Uterus (tissue), 4 donors: ENCODE data around the gene SPTLC2. TPM values are rescaled to one million over a fixed set of nuclear protein-coding genes. Genes with fewer than 3 reads are reported as not detected.
"Not testable (repeated sequence)": the region's sequence is repeated elsewhere in the genome, so short reads cannot be mapped to it uniquely, and the experiment has no call there.

Experiments used
- DNase-seq, 2 donors: peaks; one replicate each; pipeline ENCODE4 v3.0.0-alpha.2; 2019 to 2020
- H3K27ac ChIP-seq, 2 donors: fragments of 200-600 bp; sonication (generic); 1 replicate in 1 of 2; 2 replicates in 1 of 2; pipeline ENCODE4 v1.5.1; 2016 to 2018
- H3K27me3 ChIP-seq, 2 donors: fragments of 200-600 bp; sonication (generic); one replicate each; pipeline ENCODE4 v1.5.1; 2018 to 2019; ENCODE audit warnings: control low read depth in 1 of 2
- H3K36me3 ChIP-seq, 2 donors: fragments of 200-600 bp; sonication (generic); one replicate each; pipeline ENCODE4 v1.5.1; 2019; ENCODE audit warnings: control low read depth in 1 of 2
- H3K4me1 ChIP-seq, 2 donors: fragments of 200-600 bp; sonication (generic); one replicate each; pipeline ENCODE4 v1.5.1; 2018 to 2019; ENCODE audit warnings: control low read depth in 1 of 2
- H3K4me3 ChIP-seq, 2 donors: fragments of 200-600 bp; sonication (generic); 1 replicate in 1 of 2; 2 replicates in 1 of 2; pipeline ENCODE4 v1.5.1; 2018 to 2019; ENCODE audit warnings: mild to moderate bottlenecking in 1 of 2
- H3K9me3 ChIP-seq, 2 donors: fragments of 200-600 bp; sonication (generic); one replicate each; pipeline ENCODE4 v1.5.1; 2019; ENCODE audit warnings: control low read depth in 1 of 2
- POLR2A ChIP-seq, 2 donors: fragments of 450-650 bp; IDR thresholded peaks; one replicate each; pipeline ENCODE4 v1.6.1; 2016; ENCODE audit warnings: antibody characterized with exemption in 2 of 2, mild to moderate bottlenecking in 1 of 2, moderate library complexity in 1 of 2
- intact Hi-C: fragments of 100-400 bp; cut with DNase I; formaldehyde crosslinking; loops from one replicate; pipeline ENCODE4 v1.15.1; 2023; ENCODE audit warnings: low total_unique reads
- total RNA-seq, 4 donors: library from RNA; depleted of rRNA in 3 of 4; stranded (reverse); fragments of >200 nt in 3 of 4; gene quantifications; one replicate each; pipeline versions ENCODE4 v1.1.0 to v1.2.4, GENCODE V29; 2014 to 2023
- TF ChIP-seq, protein P1 (sequence below), 4 experiments: fragments of 200-600 bp in 2 of 4; fragments of 450-650 bp in 2 of 4; sonication (generic) in 2 of 4; IDR thresholded peaks; one replicate each; pipeline ENCODE4 v1.5.1; 2016 to 2019; ENCODE audit warnings: antibody characterized with exemption in 4 of 4, mild to moderate bottlenecking in 2 of 4, moderate library complexity in 1 of 4
- donor health status: DM: yes; HTN: yes; CAD: no.

Gene SPTLC2
- total RNA-seq, 4 donors from 2014 or later = 12.3 to 64.2 (median 32.1) TPM

DNA sequence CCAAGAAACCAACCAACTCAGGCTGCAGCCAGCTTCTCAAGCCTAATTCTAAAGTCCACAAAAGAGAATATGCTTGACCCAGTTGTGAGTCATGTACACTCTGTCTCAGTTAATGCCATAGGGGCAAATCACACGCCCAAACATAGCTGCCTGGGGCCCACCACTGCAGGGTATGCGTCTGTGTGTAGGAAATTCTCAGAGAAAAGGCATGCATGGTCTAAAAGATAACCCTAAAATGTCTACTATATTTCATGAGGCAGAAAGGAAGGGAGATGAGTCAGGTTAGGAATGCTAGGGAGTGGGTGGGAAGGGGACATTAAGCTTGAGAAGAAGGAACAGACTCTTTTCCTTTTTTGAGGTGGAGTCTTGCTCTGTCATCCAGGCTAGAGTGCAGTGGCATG is 22.3 kb upstream of the SPTLC2 start:
- Histone ChIP-seq H3K4me3 (no peak overlapping the region), H3K9me3 (peaks cover 0 to 3% of the 10 kb centered on the region in 2 donors), H3K27ac (no peak overlapping the region), H3K36me3 (no peaks in the 10 kb centered on the region), H3K27me3 (no peaks in the 10 kb centered on the region), H3K4me1 (no peaks in the 10 kb centered on the region)
- no peak for TF ChIP-seq POLR2A (IDR thresholded peaks at IDR 0.05)
- TF ChIP-seq, protein P1, sequence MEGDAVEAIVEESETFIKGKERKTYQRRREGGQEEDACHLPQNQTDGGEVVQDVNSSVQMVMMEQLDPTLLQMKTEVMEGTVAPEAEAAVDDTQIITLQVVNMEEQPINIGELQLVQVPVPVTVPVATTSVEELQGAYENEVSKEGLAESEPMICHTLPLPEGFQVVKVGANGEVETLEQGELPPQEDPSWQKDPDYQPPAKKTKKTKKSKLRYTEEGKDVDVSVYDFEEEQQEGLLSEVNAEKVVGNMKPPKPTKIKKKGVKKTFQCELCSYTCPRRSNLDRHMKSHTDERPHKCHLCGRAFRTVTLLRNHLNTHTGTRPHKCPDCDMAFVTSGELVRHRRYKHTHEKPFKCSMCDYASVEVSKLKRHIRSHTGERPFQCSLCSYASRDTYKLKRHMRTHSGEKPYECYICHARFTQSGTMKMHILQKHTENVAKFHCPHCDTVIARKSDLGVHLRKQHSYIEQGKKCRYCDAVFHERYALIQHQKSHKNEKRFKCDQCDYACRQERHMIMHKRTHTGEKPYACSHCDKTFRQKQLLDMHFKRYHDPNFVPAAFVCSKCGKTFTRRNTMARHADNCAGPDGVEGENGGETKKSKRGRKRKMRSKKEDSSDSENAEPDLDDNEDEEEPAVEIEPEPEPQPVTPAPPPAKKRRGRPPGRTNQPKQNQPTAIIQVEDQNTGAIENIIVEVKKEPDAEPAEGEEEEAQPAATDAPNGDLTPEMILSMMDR (IDR thresholded peaks at IDR 0.05) = no peak
- intact Hi-C loops = no loop called here
- DNase-seq = no peak

DNA sequence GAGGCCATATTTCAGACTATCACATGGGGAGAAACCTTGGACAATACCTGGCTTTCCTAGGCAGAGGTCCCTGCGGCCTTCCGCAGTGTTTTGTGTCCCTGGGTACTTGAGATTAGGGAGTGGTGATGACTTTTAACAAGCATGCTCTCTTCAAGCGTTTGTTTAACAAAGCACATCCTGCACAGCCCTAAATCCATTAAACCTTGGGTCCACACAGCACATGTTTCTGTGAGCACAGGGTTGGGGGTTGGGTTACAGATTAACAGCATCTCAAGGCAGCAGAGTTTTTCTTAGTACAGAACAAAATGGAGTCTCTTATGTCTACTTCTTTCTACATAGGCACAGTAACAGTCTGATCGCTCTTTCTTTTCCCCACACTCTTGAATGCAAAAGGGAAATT is 19.4 kb upstream of the SPTLC2 start:
- H3K4me3 ChIP-seq = not testable (repeated sequence)

DNA sequence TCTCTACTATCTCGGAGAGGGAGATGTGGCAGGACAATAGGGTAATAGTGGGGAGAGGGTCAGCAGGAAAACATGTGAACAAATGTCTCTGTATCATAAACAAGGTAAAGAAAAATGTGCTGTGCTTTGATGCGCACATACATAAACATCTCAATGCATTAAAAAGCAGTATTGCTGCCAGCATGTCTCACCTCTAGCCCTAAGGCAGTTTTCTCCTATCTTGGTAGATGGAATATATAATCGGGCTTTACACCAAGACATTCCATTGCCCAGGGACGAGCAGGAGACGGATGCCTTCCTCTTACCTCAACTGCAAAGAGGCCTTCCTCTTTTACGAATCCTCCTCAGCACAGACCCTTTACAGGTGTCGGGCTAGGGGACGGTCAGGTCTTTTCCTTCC is 19.0 kb upstream of the SPTLC2 start:
- H3K4me3 ChIP-seq, intact Hi-C loops, H3K27me3 ChIP-seq, H3K36me3 ChIP-seq, H3K9me3 ChIP-seq, H3K27ac ChIP-seq, H3K4me1 ChIP-seq, DNase-seq: not testable (repeated sequence)

More for the DNA sequence above, 19.4 kb upstream of the SPTLC2 start:
- intact Hi-C loops, H3K9me3 ChIP-seq, H3K36me3 ChIP-seq, H3K4me1 ChIP-seq, H3K27me3 ChIP-seq, H3K27ac ChIP-seq, DNase-seq: not testable (repeated sequence)

DNA sequence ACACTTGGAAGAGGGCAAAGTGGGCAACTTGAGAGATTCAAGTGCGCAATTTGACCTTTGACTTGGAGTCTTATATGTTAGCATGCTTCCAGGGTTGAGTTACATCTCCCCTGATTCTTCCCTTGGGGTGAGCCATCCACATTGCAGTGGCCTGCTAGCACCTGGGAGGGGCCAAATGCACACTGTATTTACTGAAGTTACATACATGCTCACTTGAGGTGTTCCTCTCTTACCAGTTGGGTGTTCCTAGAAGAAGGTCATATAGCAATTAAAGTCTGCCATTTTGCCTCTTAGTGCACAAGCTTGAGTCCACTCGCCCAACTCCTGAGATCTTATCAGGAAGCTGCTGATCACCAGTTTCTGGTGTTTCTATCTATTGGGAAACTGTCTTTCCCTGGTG is 13.7 kb upstream of the SPTLC2 start:
- Histone ChIP-seq H3K27me3 (no peaks in the 10 kb centered on the region), H3K4me3 (no peak overlapping the region), H3K27ac (no peak overlapping the region), H3K36me3 (no peaks in the 10 kb centered on the region), H3K4me1 (no peaks in the 10 kb centered on the region), H3K9me3 (no peaks in the 10 kb centered on the region)
- TF ChIP-seq POLR2A (IDR thresholded peaks at IDR 0.05) = no peak
- TF ChIP-seq, protein P1 (IDR thresholded peaks at IDR 0.05) = no peak
- intact Hi-C loops = no loop called here
- no peak for DNase-seq

DNA sequence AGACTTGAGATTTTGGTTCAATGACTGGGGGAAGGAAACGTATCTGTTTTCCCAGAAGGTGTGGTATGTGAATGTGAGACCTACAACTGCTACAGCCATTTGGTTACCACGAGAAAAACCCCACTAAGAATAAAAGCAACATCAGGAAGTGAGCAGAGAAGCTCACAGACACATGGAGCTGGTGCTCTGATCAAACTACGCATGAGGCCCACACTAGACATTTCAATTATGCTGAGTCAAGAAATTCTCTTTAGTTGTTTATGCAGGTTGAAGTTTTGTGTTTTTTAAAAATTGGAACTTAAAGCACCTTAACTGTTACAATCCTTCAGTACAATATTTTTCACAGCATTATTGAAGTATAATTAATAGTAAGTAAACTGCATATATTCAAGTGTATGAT is 8.9 kb upstream of the SPTLC2 start:
- intact Hi-C loops = no loop called here

DNA sequence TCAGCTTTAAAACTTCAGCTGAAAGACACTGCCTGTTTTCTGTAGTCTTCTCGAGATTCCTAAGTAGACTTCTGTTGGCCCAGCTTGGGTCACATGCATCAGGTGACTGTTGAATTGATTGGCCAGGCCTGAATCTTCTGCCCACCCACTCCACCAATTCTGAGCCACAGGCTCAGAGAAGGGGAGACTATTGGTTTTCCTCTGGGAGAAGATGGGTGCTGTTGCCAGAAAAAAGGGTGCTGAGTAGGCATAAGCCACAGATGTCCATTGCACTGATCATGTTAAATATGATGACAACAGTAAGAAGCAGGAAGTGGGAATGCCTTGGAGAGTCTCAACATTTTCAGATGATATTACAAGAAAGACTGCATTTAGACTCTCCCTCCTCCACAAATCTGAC is 6.8 kb upstream of the SPTLC2 start:
- no peaks in the 10 kb centered on the region for H3K27me3 ChIP-seq
- no peak for DNase-seq

More for the DNA sequence above, 8.9 kb upstream of the SPTLC2 start:
- no peaks in the 10 kb centered on the region for H3K27me3 ChIP-seq
- no peaks in the 10 kb centered on the region for H3K36me3 ChIP-seq
- TF ChIP-seq POLR2A (IDR thresholded peaks at IDR 0.05) = no peak
- TF ChIP-seq, protein P1 (IDR thresholded peaks at IDR 0.05) = no peak
- H3K4me3 ChIP-seq = no peak overlapping the region
- no peak for DNase-seq
- H3K9me3 ChIP-seq = no peaks in the 10 kb centered on the region
- H3K4me1 ChIP-seq = no peaks in the 10 kb centered on the region
- no peak overlapping the region for H3K27ac ChIP-seq

More for the DNA sequence above, 6.8 kb upstream of the SPTLC2 start:
- no peaks in the 10 kb centered on the region for H3K9me3 ChIP-seq
- intact Hi-C loops = no loop called here
- no peaks in the 10 kb centered on the region for H3K36me3 ChIP-seq
- no peak overlapping the region for H3K4me3 ChIP-seq
- H3K27ac ChIP-seq = no peak overlapping the region
- no peak for TF ChIP-seq POLR2A (IDR thresholded peaks at IDR 0.05)
- TF ChIP-seq, protein P1 (IDR thresholded peaks at IDR 0.05) = no peak
- H3K4me1 ChIP-seq = no peaks in the 10 kb centered on the region
